GM18870 (cell line): ENCODE measurements around the gene DDIAS.
"Not testable (repeated sequence)": the region's sequence is repeated elsewhere in the genome, so short reads cannot be mapped to it uniquely, and the experiment has no call there.

ENCODE experiments used
- ATAC-seq: cut with Tn5 transposase; IDR thresholded peaks from one replicate; pipeline ENCODE4 v1.9.1; 2021; ENCODE audit warnings: moderate library complexity; ENCODE audit not compliant: unreplicated experiment

Gene DDIAS

DNA sequence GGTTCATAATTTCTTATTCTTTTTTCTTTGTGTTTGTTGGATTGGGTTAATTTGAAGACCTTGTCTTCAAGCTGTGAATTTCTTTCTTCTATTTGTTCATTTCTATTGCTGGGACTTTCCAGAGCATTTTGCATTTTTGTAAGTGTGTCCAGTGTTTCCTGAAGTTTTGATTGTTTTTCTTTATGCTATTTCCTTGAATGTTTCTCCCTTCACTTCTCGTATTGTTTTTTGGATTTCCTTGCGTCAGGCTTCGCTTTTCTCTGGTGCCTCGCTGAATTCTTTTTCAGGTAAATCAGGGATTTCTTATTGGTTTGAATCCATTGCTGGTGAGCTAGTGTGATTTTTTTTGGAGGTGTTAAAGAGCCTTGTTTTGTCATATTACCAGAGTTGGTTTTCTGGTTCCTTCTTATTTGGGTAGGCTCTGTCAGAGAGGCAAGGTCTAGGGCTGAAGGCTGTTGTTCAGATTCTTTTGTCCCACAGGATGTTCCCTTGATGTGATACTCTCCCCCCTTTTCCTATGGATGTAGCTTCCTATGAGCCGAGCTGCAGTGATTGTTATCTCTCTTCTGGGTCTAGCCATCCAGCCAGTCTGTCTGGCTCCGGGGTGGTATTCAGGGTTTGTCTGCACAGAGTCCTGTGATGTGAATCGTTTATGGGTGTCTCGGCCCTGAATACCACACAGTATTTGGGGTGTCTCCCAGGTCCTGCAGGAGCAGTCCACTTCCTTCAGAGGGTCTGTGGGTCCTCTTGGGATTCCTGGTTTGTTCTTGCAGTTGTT is 21.0 kb downstream of the DDIAS start:
- not testable (repeated sequence) for ATAC-seq

DNA sequence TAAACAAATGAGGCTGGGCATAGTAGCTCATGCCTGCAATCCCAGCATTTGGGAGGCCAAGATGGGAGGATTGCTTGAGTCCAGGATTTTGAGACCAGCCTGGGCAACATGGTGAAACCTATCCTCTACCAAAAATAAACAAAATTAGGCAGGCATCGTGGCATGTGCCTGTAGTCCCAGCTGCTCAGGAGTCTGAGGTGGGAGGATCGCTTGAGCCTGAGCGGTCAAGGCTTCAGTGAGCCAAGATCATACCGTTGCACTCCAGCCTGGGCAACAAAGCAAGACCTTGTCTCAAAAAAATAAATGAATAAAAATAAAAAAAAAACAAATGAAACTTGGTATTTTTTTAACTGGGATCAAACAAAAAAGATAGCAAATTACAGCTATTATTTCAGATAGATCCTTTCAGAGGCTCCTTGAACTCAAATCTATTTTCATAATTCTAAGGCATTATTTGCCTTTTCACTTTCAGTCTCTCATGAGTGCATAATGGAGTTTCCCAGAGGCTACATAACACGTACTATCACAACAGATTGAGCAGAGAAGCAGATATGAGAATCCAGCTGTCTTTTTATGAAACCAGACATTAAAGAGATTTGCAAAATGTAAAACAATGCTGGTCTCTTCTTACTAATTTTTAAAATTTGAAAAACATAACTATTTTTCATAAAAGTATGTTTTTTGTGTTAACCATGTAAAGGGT is 23.1 kb downstream of the DDIAS start:
- ATAC-seq, result peak; percentile 44

DNA sequence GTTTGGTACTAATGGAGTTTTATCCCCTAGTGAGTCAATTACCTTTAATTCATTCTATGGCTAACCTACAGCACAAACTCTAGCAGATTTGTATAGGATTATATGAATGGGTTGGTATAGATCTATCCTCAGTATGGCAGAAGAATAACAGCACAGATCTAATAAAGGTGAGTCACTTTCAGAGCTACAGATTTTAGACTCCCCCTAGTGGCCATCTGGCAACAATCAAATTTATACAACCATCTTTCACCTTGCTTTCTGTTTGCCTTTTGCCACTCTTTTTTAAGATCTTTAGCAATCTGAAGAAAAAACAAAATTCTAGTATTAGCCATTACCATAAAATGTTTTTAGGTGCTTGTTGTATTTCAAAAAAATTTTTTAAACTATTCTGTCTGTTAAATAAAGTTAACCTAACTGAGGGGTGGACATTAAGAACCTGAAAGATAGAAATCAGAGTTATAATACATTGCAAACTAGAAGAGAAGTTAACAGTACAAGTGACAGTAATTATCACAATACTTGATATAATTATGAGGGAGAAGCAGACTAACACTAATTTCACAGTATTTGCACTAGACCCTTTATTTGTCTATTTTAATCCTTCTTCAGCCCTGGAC is 25.8 kb downstream of the DDIAS start:
- peak; percentile 62 for ATAC-seq

DNA sequence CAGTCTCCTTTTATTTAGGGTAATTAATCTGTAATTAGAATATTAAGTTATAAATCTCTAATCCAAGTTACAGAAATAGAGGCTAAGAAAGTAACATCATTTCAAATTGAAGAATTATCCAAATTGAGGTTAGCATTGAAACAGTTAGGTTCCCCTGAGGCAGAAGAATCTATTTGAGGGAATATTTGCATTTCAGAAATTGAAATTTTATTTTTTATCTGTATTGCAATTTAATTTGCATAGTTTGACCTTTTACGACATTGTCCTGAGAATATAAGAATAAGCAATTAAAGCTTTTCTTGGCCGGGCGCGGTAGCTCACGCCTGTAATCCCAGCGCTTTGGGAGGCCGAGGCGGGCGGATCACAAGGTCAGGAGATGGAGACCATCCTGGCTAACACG is 27.6 kb downstream of the DDIAS start:
- ATAC-seq, result no peak

DNA sequence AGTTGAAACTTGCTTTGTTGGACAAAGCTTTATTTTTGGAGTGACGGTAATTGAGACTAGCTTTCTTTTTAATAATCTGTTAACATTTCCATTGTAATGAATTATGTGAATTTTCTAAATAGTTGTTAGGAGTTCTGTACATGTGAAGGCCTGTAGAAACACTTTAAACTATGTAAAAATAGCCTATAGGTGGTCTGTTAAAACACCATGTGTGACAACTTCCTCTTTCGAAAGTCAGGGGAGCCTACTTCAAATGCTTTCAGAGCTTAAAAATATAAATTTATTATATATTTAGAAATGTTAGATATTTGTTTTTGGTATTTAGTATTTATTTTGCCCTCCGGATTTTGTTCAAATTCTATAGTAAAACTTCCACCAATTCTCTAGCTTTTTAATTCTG is 28.7 kb downstream of the DDIAS start:
- no peak for ATAC-seq

DNA sequence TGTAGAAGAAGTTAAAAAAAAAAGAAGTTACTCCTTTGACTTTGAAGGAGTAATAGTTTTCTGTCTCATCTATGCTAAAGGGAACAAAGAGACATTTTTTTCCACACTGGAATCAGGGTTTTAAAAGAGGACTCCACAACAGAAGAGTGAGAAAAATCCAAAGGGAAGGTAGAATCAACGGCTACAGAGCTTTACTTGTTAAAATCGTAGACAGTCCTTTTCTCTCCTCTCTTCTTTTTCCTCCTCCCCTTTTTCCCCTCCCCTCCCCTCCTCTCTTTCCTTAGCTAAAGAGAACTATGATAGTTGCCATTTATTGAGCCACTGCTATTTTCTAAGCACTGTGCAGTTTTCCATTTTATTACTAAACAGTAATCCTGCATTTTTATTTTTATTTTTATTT is 29.2 kb downstream of the DDIAS start:
- ATAC-seq, result no peak

DNA sequence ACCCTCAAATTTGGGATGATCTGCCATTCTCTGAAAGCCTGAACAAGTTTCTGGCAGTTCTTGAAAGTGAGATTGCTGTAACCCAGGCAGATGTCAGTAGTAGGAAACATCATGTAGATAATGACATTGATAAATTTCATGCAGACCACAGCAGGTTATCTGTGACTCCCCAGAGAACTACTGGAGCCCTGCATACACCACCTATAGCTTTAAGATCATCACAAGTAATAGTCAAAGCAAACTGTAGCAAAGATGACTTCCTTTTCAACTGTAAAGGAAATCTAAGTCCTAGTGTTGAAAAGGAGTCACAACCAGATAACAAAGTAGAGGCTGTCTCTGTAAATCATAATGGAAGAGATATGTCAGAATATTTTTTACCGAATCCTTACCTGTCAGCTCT is 31.0 kb downstream of the DDIAS start:
- no peak for ATAC-seq

DNA sequence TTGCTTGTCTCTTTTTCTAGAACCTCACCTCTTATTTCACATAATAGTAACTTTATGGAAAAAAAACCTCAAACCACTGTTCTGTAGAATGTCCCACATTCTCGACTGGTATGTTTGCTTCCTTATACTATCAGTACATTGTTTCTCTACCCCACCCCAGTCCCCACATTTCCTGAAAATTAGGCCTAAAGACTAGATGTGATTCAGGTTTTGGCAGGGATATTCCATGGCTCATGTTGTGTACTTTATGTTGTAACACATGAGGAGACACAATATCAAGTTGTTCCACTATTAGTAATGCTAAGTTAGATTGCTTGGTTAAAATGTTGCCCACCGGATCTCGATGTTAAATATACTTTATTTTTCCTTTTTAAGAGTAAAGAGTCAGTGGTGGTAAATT is 34.7 kb downstream of the DDIAS start:
- ATAC-seq, result no peak

DNA sequence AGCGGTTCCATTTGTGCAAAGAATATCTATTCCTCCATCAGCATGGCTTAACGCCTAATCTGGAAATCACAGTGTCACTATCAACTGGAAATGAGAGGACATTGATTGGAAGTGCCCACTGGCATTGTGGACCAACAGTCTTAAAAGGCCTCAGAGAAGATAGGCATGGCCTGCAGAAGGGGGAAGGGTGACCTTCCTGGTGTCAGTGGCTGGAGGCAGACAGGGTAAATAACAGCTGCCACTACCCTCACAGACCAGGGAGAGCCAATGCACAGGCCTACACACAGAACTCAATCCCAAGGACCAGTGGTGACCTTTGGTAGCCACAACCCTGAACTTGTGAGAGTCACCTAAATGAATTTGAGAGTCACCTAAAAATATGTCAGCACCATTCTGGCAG is 36.0 kb downstream of the DDIAS start:
- no peak for ATAC-seq

DNA sequence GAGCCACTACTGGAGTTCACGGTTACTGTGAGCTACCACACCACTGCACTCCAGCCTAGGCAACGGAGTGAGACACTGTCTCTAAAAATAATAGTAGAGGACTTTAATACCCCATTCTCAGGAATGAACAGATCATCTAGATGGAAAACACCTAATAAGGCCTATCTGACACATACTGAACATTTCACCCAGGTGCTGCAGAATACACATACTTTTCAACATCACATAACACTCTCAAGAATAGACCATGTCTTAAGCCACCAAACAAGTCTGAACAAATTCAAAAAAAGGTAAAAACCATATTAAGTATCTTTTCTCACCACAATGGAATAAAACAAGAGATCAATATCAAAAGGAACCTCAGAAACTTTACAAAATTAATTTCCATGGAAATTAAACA is 37.9 kb downstream of the DDIAS start:
- ATAC-seq, result no peak

DNA sequence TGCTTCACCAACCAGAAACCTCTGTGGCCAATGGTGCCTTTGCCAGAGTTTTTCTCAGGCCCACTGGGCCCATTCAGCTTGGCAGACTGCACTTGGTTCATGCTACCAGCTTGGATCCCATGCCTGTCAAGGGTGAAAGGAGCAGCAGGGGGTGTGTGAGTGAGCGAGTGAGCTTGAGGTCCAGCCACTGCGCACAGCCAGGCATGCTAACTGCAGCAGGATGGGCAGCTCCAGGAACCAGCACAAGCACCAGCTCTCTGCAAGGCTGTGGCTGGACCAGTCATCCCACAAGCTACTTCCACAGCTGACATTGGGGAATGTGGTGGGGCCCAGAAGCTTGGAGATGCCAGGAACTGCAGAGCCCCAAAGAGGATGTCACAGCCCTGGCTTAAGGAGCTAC is 40.8 kb downstream of the DDIAS start:
- no peak for ATAC-seq

DNA sequence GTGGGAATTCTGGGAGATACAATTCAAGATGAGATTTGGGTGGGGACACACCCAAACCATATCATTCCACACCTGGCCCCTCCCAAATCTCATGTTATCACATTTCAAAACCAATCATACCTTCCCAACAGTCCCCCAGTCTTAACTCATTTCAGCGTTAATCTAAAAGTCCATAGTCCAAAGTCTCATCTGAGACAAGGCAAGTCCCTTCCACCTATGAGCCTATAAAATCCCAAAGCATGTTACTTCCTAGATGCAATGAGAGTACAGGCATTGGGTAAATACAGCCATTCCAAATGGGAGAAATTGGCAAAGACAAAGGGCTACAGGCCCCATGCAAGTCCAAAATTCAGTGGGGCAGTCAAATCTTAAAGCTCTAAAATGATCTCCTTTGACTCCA is 41.9 kb downstream of the DDIAS start:
- ATAC-seq, result not testable (repeated sequence)

DNA sequence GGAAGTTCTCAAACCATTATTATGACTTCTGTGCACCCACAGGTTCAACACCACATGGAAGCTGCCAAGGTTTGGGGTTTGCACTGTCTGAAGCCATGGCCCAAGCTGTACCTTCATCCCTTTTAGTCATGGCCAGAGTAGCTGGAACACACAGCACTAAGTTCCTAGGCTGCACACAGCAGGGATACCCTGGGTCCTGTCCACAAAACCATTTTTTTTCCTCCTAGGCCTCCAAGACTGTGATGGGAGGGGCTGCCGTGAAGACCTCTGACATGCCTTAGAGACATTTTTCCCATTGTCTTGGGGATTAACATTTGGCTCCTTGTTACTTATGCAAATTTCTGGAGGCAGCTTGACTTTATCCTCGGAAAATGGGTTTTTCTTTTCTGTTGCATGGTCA is 42.7 kb downstream of the DDIAS start:
- no peak for ATAC-seq

DNA sequence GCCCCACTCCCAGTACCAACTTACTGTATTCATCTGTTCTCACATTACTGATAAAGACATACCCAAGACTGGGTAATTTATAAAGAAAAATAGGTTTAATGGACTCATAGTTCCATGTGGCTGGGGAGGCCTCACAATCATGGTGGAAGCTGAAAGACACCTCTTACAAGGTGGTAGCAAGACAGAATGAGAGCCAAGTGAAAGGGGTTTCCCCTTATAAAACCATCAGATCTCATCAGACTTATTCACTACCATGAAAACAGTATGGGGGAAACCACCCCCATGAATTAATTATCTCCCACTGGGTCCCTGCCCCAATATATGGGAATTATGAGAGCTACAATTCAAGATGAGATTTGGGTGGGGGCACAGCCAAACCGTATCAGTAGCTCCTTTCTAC is 43.5 kb downstream of the DDIAS start:
- ATAC-seq, result not testable (repeated sequence)

DNA sequence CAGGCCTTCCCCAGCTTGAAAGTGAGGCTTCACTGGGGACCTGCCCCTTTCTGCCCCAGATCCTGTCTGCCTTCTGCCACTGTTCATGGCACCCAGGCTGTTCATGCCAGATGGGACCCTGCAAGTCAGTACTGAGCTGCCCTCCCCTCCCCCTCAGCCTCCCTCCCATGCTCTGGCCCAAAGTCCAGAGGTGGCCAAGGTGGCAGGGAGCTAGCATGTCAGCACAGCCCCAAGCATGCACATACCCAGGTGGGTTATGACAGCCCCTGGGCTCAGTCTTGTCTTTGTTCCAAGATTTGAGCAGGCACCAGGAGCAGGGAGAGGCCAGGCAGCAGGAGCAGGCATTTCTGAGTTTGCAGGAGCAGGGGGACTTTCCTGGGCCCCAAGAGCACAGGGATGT is 44.1 kb downstream of the DDIAS start:
- no peak for ATAC-seq

DNA sequence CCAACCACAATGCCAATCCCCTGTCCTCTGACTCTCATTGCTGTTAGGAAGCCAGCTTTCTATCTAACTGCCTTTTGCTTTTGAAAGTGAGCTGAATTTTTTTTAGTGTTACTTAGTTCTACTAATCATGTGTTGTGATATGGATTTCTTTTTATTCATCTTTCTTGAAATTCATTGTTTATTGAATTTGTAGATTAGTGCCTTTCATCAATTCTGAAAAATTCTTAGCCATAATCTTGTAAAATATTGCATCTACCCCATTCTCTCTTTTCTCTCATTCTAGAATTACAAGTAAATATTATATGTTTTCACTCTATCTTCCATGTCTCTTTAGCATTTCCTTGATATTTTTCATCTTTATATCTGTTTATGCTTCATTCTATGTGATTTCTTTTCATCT is 47.8 kb downstream of the DDIAS start:
- no peak for ATAC-seq

DNA sequence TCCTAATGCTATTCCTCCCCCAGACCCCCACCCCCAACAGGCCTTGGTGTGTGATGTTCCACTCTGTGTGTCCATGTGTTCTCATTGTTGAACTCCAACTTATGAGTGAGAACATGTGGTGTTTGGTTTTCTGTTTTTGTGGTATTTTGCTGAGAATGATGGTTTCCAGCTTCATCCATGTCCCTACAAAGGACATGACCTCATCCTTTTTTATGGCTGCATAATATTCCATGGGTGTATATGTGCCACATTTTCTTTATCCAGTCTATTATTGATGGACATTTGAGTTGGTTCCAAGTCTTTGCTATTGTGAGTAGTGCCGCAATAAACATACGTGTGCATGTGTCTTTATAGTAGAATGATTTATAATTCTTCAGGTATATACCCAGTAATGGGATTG is 49.0 kb downstream of the DDIAS start:
- ATAC-seq, result not testable (repeated sequence)

DNA sequence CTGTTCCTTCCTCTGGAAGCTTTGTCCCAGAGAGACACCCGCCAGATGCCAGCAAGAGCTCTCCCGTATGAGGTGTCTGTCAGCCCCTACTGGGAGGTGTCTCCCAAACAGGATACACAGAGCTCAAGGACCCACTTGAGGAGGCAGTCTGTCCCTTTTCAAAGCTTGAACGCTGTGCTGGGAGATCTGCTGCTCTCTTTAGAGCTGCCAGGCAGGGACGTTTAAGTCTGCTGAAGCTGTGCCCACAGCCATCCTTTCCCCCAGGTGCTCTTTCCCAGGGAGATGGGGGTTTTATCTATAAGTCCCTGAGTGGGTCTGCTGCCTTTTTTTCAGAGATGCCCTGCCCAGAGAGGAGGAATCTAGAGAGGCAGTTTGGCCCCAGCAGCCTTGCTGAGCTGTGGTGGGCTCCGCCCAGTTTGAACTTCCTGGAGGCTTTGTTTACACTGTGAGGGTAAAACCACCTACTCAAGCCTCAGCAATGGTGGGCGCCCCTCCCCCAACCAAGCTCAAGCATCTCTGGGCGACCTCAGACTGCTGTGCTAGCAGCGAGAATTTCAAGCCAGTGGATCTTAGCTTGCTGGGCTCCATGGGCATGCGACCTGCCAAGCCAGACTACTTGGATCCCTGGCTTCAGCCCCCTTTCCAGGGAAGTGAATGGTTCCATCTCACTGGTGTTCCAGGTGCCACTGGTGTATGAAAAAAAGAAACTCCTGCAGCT is 54.4 kb downstream of the DDIAS start:
- ATAC-seq, result not testable (repeated sequence)

DNA sequence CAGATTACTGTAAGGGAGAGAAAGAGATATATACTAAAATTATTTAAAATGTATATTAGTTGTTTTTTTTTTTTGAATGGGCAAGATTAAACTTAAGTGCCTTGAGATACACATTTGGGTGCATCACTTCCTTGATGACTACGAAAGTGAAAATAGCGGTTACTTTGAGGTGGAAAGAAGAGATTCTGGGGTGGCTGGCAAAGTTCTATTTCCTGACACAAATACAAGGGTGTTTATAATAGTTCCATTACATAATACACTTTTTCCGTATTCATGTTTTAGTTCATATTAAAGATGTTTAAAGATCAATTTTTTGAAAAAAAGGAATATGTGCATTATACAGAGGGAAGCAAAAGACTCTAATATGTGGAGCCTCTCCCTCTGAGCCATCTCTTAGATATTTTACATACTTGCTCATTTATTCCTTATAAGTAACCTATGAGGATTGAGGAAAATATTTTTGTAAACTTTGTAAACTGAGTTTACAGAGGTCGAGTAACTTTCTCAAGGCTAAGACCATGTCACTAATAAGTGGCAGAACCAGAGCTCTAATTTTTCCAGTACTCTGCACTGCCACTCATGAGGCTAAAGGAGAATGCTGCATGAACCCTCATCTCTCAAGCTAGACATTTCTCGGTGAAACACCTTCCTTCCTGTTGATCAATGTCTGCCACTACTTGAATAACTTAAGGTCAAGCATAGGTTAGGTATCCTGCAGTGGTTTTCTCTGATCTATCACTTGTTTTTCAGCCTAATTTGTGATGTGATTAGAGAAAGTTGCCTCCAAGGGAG is 58.6 kb downstream of the DDIAS start:
- ATAC-seq, result peak; percentile 92

DNA sequence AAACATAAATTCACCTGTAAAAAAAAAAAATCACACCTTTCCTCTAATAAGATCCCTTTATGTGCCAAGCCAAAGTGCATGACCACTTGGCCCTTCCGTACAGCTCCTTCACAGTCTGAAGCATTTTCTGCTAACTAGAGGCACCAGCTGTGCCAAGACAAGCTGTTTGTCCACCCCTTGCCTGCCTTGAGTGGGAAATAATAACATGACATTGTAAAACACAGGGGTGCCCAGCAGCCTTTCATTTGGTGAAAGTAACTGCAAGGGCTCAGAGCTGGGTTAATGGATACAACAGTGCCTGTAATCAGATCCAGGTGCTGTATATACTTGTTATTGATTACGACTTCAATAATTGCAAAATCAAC is 59.2 kb downstream of the DDIAS start:
- peak; percentile 19 for ATAC-seq

DNA sequence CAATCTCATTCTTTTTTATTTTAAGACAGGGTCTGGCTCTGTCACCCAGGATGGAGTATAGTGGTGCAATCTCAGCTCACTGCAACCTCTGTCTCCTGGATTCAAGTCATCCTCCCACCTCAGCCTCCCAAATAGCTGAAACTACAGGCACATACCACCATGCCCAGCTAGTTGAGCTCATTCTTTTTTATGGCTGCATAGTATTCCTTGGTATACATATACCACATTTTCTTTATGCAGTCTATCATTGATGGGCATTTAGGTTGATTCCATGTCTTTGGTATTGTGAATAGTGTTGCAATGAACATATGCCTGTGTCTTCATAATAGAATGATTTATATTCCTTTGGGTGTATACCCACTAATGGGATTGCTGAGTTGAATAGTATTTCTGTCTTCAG is 60.5 kb downstream of the DDIAS start:
- not testable (repeated sequence) for ATAC-seq
